PC-9 (cell line): ENCODE results near the gene PTGFRN. TPM values are rescaled to one million over a fixed set of nuclear protein-coding genes. Genes with fewer than 3 reads are reported as not detected.

Source experiments
- BruUV-seq: library from RNA; stranded (reverse); fragments of 400-500 nt; replicated peaks from 2 replicates; lab custom pipeline; 2021; lab: Mats Ljungman, UMichigan
- CTCF ChIA-PET: fragments of 300-600 bp; sonication (Branson Sonifier 250); formaldehyde crosslinking; loops from one replicate; lab custom pipeline; 2022; ENCODE audit warnings: antibody characterized with exemption; lab: Charles Lee
- POLR2A ChIA-PET: fragments of 300-600 bp; sonication (Branson Sonifier 250); formaldehyde crosslinking; loops from one replicate; lab custom pipeline; 2022; ENCODE audit warnings: antibody characterized with exemption; ENCODE audit not compliant: unreplicated experiment; lab: Charles Lee
- DNase-seq, 2 experiments: peaks; one replicate each; pipeline versions ENCODE4 v3.0.0 to v3.0.0-alpha.2; 2015 to 2022; ENCODE audit warnings: mixed read lengths in 1 of 2
- H2AFZ ChIP-seq: fragments of 200-600 bp; sonication (generic); 2 replicates; pipeline ENCODE4 v1.8.1; 2017; ENCODE audit warnings: antibody characterized with exemption
- H3F3A ChIP-seq: fragments of 200-600 bp; sonication (generic); 2 replicates; pipeline ENCODE4 v1.8.1; 2017; ENCODE audit warnings: antibody characterized with exemption, mild to moderate bottlenecking, low read depth; ENCODE audit not compliant: insufficient read depth
- H3K27ac ChIP-seq: fragments of 200-600 bp; sonication (generic); 2 replicates; pipeline ENCODE4 v1.6.1; 2016; ENCODE audit warnings: mixed run types
- H3K27me3 ChIP-seq: fragments of 200-600 bp; sonication (generic); 2 replicates; pipeline ENCODE4 v1.6.1; 2016; ENCODE audit warnings: low read depth, mixed run types; ENCODE audit not compliant: insufficient read depth
- H3K36me3 ChIP-seq: fragments of 200-600 bp; sonication (generic); 2 replicates; pipeline ENCODE4 v1.6.1; 2016; ENCODE audit warnings: low read depth, mixed run types
- H3K4me1 ChIP-seq: fragments of 200-600 bp; sonication (generic); replicated peaks from 2 replicates; pipeline ENCODE4 v1.6.1; 2016; ENCODE audit warnings: mixed run types; ENCODE audit not compliant: insufficient read depth
- H3K4me2 ChIP-seq: fragments of 200-600 bp; sonication (generic); 2 replicates; pipeline ENCODE4 v1.6.1; 2017; ENCODE audit warnings: mixed run types
- H3K4me3 ChIP-seq: fragments of 200-600 bp; sonication (generic); 2 replicates; pipeline ENCODE4 v1.6.1; 2016; ENCODE audit warnings: mixed run types
- H3K79me2 ChIP-seq: fragments of 200-600 bp; sonication (generic); 2 replicates; pipeline ENCODE4 v1.6.1; 2017; ENCODE audit warnings: low read depth, mixed run types
- H3K9me2 ChIP-seq: fragments of 200-600 bp; sonication (generic); 2 replicates; pipeline ENCODE4 v1.8.1; 2017; ENCODE audit warnings: mild to moderate bottlenecking; ENCODE audit not compliant: insufficient read depth
- H3K9me3 ChIP-seq: fragments of 200-600 bp; sonication (generic); 2 replicates; pipeline ENCODE4 v1.8.1; 2016; ENCODE audit warnings: low read depth; ENCODE audit not compliant: insufficient read depth
- H4K20me1 ChIP-seq: fragments of 200-600 bp; sonication (generic); 2 replicates; pipeline ENCODE4 v1.8.1; 2017; ENCODE audit not compliant: insufficient read depth
- EZH2 ChIP-seq: fragments of 200-600 bp; sonication (generic); IDR thresholded peaks from 2 replicates; pipeline ENCODE4 v1.8.0; 2017; ENCODE audit warnings: antibody characterized with exemption, low read depth
- intact Hi-C: fragments of 100-400 bp; cut with micrococcal nuclease; formaldehyde crosslinking; loops from one replicate; pipeline ENCODE4 v1.10.0; 2022; ENCODE audit not compliant: unreplicated experiment
- total RNA-seq: library from RNA; stranded (reverse); gene quantifications from 2 replicates; pipeline ENCODE4 v1.2.3, GENCODE V29; 2021
- TF ChIP-seq, protein P1 (sequence below): fragments of 200-600 bp; sonication (generic); conservative IDR thresholded peaks from 2 replicates; pipeline ENCODE4 v1.6.1; 2017; ENCODE audit warnings: mixed run types, antibody characterized with exemption, mild to moderate bottlenecking, moderate library complexity

The PTGFRN gene
- total RNA-seq, 1 experiment from 2014 or later, result 87.3 TPM

DNA sequence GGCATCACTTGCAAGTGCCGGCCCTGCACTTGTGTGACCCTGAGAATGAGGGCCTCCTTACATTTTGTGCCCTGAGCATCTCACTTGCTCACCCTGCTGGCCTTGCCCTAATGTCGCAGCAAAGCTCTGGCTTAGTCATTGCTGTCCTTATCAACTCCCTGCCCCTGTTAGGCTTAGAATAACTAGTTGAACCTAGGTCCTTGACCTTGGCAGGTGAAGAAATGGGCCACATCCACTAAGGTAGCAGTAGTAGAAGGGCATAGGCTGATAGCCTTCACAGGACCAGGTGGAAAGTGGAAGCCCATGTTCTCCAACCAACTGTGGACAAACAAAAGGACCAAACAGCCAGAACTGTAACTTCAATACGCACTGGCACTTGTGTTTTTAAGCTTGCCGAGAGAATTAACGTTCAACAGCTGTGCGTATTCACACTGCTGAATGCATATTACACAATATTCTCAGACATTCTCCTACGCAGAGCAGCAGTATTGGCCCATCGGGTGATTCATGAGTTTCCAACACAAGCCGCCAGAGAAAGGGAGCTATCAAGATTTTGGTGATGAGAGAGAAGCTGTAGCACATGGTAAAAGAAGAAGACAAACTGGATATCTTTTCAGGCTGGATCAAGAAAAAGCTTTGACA lies 27.7 kb upstream of the PTGFRN start:
- DNase-seq, result peak; percentile 31 to 53
- H2AFZ ChIP-seq, result no peak overlapping the region
- H3K4me1 ChIP-seq, result peaks cover 21% of the 10 kb centered on the region
- POLR2A ChIA-PET, result no interaction called here
- CTCF ChIA-PET, result interaction anchor here (0.6 to 1.3 kb wide), 4 partner anchors 22 to 157 kb away, joined by 3 to 4 read pairs (median 4); no protein-coding TSS in a partner anchor
- no peaks in the 10 kb centered on the region for H3K9me2 ChIP-seq
- H3K79me2 ChIP-seq, result no peaks in the 10 kb centered on the region
- H3K27me3 ChIP-seq, result no peaks in the 10 kb centered on the region
- no peaks in the 10 kb centered on the region for H4K20me1 ChIP-seq
- H3K4me3 ChIP-seq, result no peak overlapping the region
- intact Hi-C loops, result no loop called here
- TF ChIP-seq EZH2, result no peak
- TF ChIP-seq, protein P1, sequence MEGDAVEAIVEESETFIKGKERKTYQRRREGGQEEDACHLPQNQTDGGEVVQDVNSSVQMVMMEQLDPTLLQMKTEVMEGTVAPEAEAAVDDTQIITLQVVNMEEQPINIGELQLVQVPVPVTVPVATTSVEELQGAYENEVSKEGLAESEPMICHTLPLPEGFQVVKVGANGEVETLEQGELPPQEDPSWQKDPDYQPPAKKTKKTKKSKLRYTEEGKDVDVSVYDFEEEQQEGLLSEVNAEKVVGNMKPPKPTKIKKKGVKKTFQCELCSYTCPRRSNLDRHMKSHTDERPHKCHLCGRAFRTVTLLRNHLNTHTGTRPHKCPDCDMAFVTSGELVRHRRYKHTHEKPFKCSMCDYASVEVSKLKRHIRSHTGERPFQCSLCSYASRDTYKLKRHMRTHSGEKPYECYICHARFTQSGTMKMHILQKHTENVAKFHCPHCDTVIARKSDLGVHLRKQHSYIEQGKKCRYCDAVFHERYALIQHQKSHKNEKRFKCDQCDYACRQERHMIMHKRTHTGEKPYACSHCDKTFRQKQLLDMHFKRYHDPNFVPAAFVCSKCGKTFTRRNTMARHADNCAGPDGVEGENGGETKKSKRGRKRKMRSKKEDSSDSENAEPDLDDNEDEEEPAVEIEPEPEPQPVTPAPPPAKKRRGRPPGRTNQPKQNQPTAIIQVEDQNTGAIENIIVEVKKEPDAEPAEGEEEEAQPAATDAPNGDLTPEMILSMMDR, result peak; percentile 59; the same call in 1 of the 2 replicates
- H3F3A ChIP-seq, result no peaks in the 10 kb centered on the region
- H3K9me3 ChIP-seq, result no peaks in the 10 kb centered on the region
- no peaks in the 10 kb centered on the region for H3K36me3 ChIP-seq
- H3K4me2 ChIP-seq, result no peak overlapping the region
- BruUV-seq, result no TSS peak
- no peak overlapping the region for H3K27ac ChIP-seq

DNA sequence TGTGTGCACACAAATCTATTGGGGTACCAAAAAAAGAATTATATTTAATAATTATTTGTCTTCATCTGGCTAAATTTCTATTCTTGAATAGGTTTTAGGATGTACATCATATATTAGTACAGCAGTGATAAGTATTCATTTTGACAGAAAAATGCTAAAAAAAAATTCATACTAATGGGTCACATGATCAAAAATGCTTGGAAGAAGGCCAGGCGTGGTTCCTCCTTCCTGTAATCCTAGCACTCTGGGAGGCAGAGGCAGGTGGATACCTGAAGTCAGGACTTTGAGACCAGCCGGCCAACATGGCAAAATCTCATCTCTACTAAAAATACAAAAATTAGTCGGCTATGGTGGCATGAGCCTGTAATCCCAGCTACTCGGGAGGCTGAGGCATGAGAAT lies 26.9 kb upstream of the PTGFRN start:
- no TSS peak for BruUV-seq

DNA sequence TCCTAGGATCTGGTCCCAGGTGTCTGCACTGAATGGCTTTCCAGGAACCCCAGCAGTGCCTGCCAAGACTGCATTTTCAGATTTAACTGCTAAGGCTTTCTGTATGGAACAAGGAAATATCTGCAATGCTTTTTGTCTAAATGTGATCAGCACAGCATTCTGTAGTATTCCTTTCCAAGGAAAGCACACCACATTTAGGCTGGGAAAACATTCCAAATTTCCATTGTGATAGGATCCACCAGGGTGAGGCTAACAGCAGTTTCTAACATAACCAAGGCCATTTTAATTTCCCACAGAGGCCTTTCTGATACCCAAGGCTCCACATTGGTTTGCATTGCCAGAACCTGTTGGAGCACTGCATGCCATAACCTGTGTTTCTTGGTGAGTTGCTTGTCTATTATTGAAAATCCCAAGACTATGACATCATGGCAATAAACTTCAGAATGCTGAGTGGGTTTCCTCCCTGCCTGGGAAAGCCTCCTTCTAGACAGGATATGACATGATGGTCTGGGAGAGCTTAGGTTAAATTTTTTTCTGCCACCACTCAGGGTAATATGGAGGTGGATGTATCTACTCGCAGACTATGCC lies 23.3 kb upstream of the PTGFRN start:
- Histone ChIP-seq H3K9me2 (no peaks in the 10 kb centered on the region), H3K4me3 (no peak overlapping the region), H3K4me2 (no peak overlapping the region), H3F3A (no peaks in the 10 kb centered on the region), H3K36me3 (no peaks in the 10 kb centered on the region), H3K27me3 (no peaks in the 10 kb centered on the region), H4K20me1 (no peaks in the 10 kb centered on the region), H3K79me2 (no peaks in the 10 kb centered on the region), H3K4me1 (no peaks in the 10 kb centered on the region), H3K9me3 (0 out of 2 replicates have a peak, but pooled peaks cover 4% of the 10 kb centered on the region), H2AFZ (no peak overlapping the region), H3K27ac (no peak overlapping the region)
- DNase-seq, result peak in 1 of 2 experiments; percentile 56
- intact Hi-C loops, result no loop called here
- BruUV-seq, result no TSS peak
- ChIA-PET CTCF (no interaction called here), POLR2A (interaction anchor here (0.6 kb wide), 1 partner anchor 732 kb away, joined by 26 read pairs; no protein-coding TSS in a partner anchor)
- TF ChIP-seq EZH2, result no peak
- TF ChIP-seq, protein P1, result no peak

More for the DNA sequence above, 26.9 kb upstream of the PTGFRN start:
- no peaks in the 10 kb centered on the region for H3K79me2 ChIP-seq
- H3K36me3 ChIP-seq, result no peaks in the 10 kb centered on the region
- H3K4me3 ChIP-seq, result no peak overlapping the region
- H3F3A ChIP-seq, result no peaks in the 10 kb centered on the region
- no peaks in the 10 kb centered on the region for H3K9me3 ChIP-seq
- no peaks in the 10 kb centered on the region for H3K27me3 ChIP-seq
- H3K4me2 ChIP-seq, result no peak overlapping the region
- H2AFZ ChIP-seq, result no peak overlapping the region
- CTCF ChIA-PET, result interaction anchor here (0.7 kb wide), 1 partner anchor 12 kb away, joined by 3 read pairs; no protein-coding TSS in a partner anchor
- H4K20me1 ChIP-seq, result no peaks in the 10 kb centered on the region
- POLR2A ChIA-PET, result no interaction called here
- DNase-seq, result peak in 1 of 2 experiments; percentile 10
- peaks cover 15% of the 10 kb centered on the region for H3K4me1 ChIP-seq
- H3K9me2 ChIP-seq, result no peaks in the 10 kb centered on the region
- TF ChIP-seq, protein P1, result no peak
- TF ChIP-seq EZH2, result no peak
- H3K27ac ChIP-seq, result no peak overlapping the region
- intact Hi-C loops, result no loop called here
